ENCODE data around the gene ITGB5. TPM values are rescaled to one million over a fixed set of nuclear protein-coding genes. Genes with fewer than 3 reads are reported as not detected.

ITGB5 gene
- total RNA-seq, 2 experiments from 2014 or later: not detected

GRCh38 chr3:124764746-124765145, 122.4 kb downstream of the ITGB5 start:
- Histone ChIP-seq H3K79me2 (ENCODE audit: insufficient read depth, low read depth, low read length) (no peaks in the 10 kb centered on the region), H4K20me1 (ENCODE audit: insufficient read depth, low read length) (no peaks in the 10 kb centered on the region), H3K4me3 (ENCODE audit: low read depth, low read length, poor library complexity, severe bottlenecking) (no peak overlapping the region), H3K9me2 (ENCODE audit: insufficient read depth, low read length) (no peaks in the 10 kb centered on the region), H3K4me2 (ENCODE audit: low read length) (no peak overlapping the region), H2AFZ (ENCODE audit: low read length) (no peak overlapping the region), H3K9me3 (ENCODE audit: low read length) (no peaks in the 10 kb centered on the region), H3K36me3 (ENCODE audit: insufficient read depth, low read length) (no peaks in the 10 kb centered on the region), H3K4me1 (ENCODE audit: insufficient read depth, low read length, poor library complexity, severe bottlenecking) (no peaks in the 10 kb centered on the region), H3K27ac (ENCODE audit: low read depth, low read length, poor library complexity, severe bottlenecking) (no peak overlapping the region)
- ChIA-PET CTCF (ENCODE audit: unreplicated experiment) (no interaction called here), POLR2A (no interaction called here)
- intact Hi-C loops (cut with micrococcal nuclease; ENCODE audit: unreplicated experiment): loop anchor here (5.0 to 10.0 kb wide), 2 partner anchors 673 to 820 kb away; no protein-coding TSS in a partner anchor
- DNase-seq (ENCODE audit: low spot score): no peak
- BruUV-seq (replicated peaks): no TSS peak
- TF ChIP-seq CTCF (conservative IDR thresholded peaks at IDR 0.05; ENCODE audit: low read length) (no peak), EZH2phosphoT487 (IDR thresholded peaks at IDR 0.05; ENCODE audit: borderline replicate concordance, low read depth, low read length) (no peak)

- Histone ChIP-seq H3K9me3 (ENCODE audit: low read length) (no peaks in the 10 kb centered on the region), H3K79me2 (ENCODE audit: insufficient read depth, low read depth, low read length) (no peaks in the 10 kb centered on the region), H3K36me3 (ENCODE audit: insufficient read depth, low read length) (no peaks in the 10 kb centered on the region), H2AFZ (ENCODE audit: low read length) (no peak overlapping the region), H3K4me2 (ENCODE audit: low read length) (no peak overlapping the region), H3K27ac (ENCODE audit: low read depth, low read length, poor library complexity, severe bottlenecking) (no peak overlapping the region), H4K20me1 (ENCODE audit: insufficient read depth, low read length) (no peaks in the 10 kb centered on the region), H3K4me3 (ENCODE audit: low read depth, low read length, poor library complexity, severe bottlenecking) (no peak overlapping the region), H3K9me2 (ENCODE audit: insufficient read depth, low read length) (no peaks in the 10 kb centered on the region), H3K4me1 (ENCODE audit: insufficient read depth, low read length, poor library complexity, severe bottlenecking) (no peaks in the 10 kb centered on the region)
- intact Hi-C loops (cut with micrococcal nuclease; ENCODE audit: unreplicated experiment): loop anchor here (5.0 to 10.0 kb wide), 2 partner anchors 674 to 821 kb away; no protein-coding TSS in a partner anchor
- BruUV-seq (replicated peaks): no TSS peak
- TF ChIP-seq CTCF (conservative IDR thresholded peaks at IDR 0.05; ENCODE audit: low read length) (no peak), EZH2phosphoT487 (IDR thresholded peaks at IDR 0.05; ENCODE audit: borderline replicate concordance, low read depth, low read length) (no peak)
- no peak for DNase-seq (ENCODE audit: low spot score)
- ChIA-PET CTCF (ENCODE audit: unreplicated experiment) (interaction anchor here (0.5 kb wide), 1 partner anchor 451 kb away, joined by 4 read pairs; no protein-coding TSS in a partner anchor), POLR2A (interaction anchor here (0.8 kb wide), 1 partner anchor 23 kb away, joined by 3 read pairs; no protein-coding TSS in a partner anchor)
These were observed 123.4 kb downstream of the ITGB5 start for GRCh38 chr3:124763644-124764358.

GRCh38 chr3:124763206-124763605, 124.0 kb downstream of the ITGB5 start:
- no peaks in the 10 kb centered on the region for H3K36me3 ChIP-seq (ENCODE audit: insufficient read depth, low read length)
- BruUV-seq (replicated peaks): no TSS peak
- no peak for TF ChIP-seq CTCF (conservative IDR thresholded peaks at IDR 0.05; ENCODE audit: low read length)
- no peak for TF ChIP-seq EZH2phosphoT487 (IDR thresholded peaks at IDR 0.05; ENCODE audit: borderline replicate concordance, low read depth, low read length)
- H4K20me1 ChIP-seq (ENCODE audit: insufficient read depth, low read length): no peaks in the 10 kb centered on the region
- no peaks in the 10 kb centered on the region for H3K4me1 ChIP-seq (ENCODE audit: insufficient read depth, low read length, poor library complexity, severe bottlenecking)
- ChIA-PET CTCF (ENCODE audit: unreplicated experiment) (interaction anchor here (0.5 kb wide), 1 partner anchor 452 kb away, joined by 4 read pairs; no protein-coding TSS in a partner anchor), POLR2A (interaction anchor here (0.8 to 1.2 kb wide), 2 partner anchors 23 to 138 kb away, joined by 3 to 4 read pairs; no protein-coding TSS in a partner anchor)
- intact Hi-C loops (cut with micrococcal nuclease; ENCODE audit: unreplicated experiment): loop anchor here (5.0 to 10.0 kb wide), 2 partner anchors 674 to 822 kb away; no protein-coding TSS in a partner anchor
- no peak overlapping the region for H3K4me3 ChIP-seq (ENCODE audit: low read depth, low read length, poor library complexity, severe bottlenecking)
- H3K9me3 ChIP-seq (ENCODE audit: low read length): no peaks in the 10 kb centered on the region
- no peak overlapping the region for H3K27ac ChIP-seq (ENCODE audit: low read depth, low read length, poor library complexity, severe bottlenecking)
- DNase-seq (ENCODE audit: low spot score): no peak
- no peak overlapping the region for H2AFZ ChIP-seq (ENCODE audit: low read length)
- no peak overlapping the region for H3K4me2 ChIP-seq (ENCODE audit: low read length)
- H3K9me2 ChIP-seq (ENCODE audit: insufficient read depth, low read length): no peaks in the 10 kb centered on the region
- no peaks in the 10 kb centered on the region for H3K79me2 ChIP-seq (ENCODE audit: insufficient read depth, low read depth, low read length)
